WTC11 (cell line): Measurements from ENCODE around the gene RNF126. TPM values are rescaled to one million over a fixed set of nuclear protein-coding genes. Genes with fewer than 3 reads are reported as not detected.

ENCODE experiments used
- ATAC-seq: fragments of 200-7000 bp; cut with Tn5 transposase; 2 replicates; pipeline ENCODE4 v1.10.0; 2021; ENCODE audit warnings: mild to moderate bottlenecking, moderate library complexity
- CTCF ChIA-PET: fragments of 300-600 bp; sonication (Branson Sonifier 250); formaldehyde crosslinking; loops from one replicate; lab custom pipeline; 2021; ENCODE audit warnings: antibody characterized with exemption; lab: Charles Lee
- POLR2A ChIA-PET: fragments of 350-600 bp; sonication (Branson Sonifier 250); formaldehyde crosslinking; loops from one replicate; lab custom pipeline; 2021; ENCODE audit warnings: antibody characterized with exemption; lab: Charles Lee
- DNase-seq: peaks from one replicate; pipeline ENCODE4 v3.0.0; 2021; ENCODE audit warnings: low spot score
- H3K27ac Mint-ChIP-seq: 2 replicates; pipeline ENCODE4 v1.8.0; 2021; ENCODE audit warnings: mixed read lengths
- H3K27me3 Mint-ChIP-seq: 2 replicates; pipeline ENCODE4 v1.8.0; 2021; ENCODE audit warnings: low read depth, mild to moderate bottlenecking, moderate library complexity, mixed read lengths
- H3K36me3 Mint-ChIP-seq: 2 replicates; pipeline ENCODE4 v1.8.0; 2021; ENCODE audit warnings: mixed read lengths
- H3K4me1 Mint-ChIP-seq: 2 replicates; pipeline ENCODE4 v1.8.0; 2022; ENCODE audit warnings: mixed read lengths
- H3K4me3 Mint-ChIP-seq: 2 replicates; pipeline ENCODE4 v1.8.0; 2021; ENCODE audit warnings: mild to moderate bottlenecking, moderate library complexity, mixed read lengths
- H3K9me3 Mint-ChIP-seq: 2 replicates; pipeline ENCODE4 v1.8.0; 2021; ENCODE audit warnings: mixed read lengths
- ATF1 ChIP-seq: sonication (generic); formaldehyde crosslinking; IDR thresholded peaks from 2 replicates; pipeline ENCODE4 v1.8.1; 2023; ENCODE audit warnings: mild to moderate bottlenecking, moderate library complexity, missing genetic modification reagents
- ATF2 ChIP-seq: sonication (generic); formaldehyde crosslinking; IDR thresholded peaks from 2 replicates; pipeline ENCODE4 v1.8.1; 2022; ENCODE audit warnings: low read depth, missing genetic modification reagents, borderline replicate concordance
- CTCF ChIP-seq: fragments of 200-600 bp; IDR thresholded peaks from 2 replicates; pipeline ENCODE4 v1.8.0; 2022; ENCODE audit warnings: antibody characterized with exemption
- ELF4 ChIP-seq: sonication (generic); formaldehyde crosslinking; IDR thresholded peaks from 2 replicates; pipeline ENCODE4 v1.8.1; 2022; ENCODE audit warnings: low read depth, mild to moderate bottlenecking, moderate library complexity, missing genetic modification reagents
- ERG ChIP-seq: fragments of 250-450 bp; sonication (Bioruptor Pico); IDR thresholded peaks from 2 replicates; pipeline ENCODE4 v1.8.0; 2021; ENCODE audit warnings: mild to moderate bottlenecking
- ESRRA ChIP-seq: sonication (generic); formaldehyde crosslinking; IDR thresholded peaks from 2 replicates; pipeline ENCODE4 v1.8.1; 2022; ENCODE audit warnings: mild to moderate bottlenecking, missing genetic modification reagents, borderline replicate concordance
- FOXJ3 ChIP-seq: sonication (generic); formaldehyde crosslinking; IDR thresholded peaks from 2 replicates; pipeline ENCODE4 v1.9.0; 2021; ENCODE audit warnings: missing genetic modification reagents, mild to moderate bottlenecking, borderline replicate concordance
- GRHL2 ChIP-seq: fragments of 250-450 bp; sonication (Bioruptor Pico); IDR thresholded peaks from 2 replicates; pipeline ENCODE4 v1.8.0; 2022; ENCODE audit warnings: mild to moderate bottlenecking, moderate library complexity; ENCODE audit not compliant: insufficient replicate concordance, severe bottlenecking
- GTF2I ChIP-seq: fragments of 250-450 bp; sonication (Bioruptor Pico); conservative IDR thresholded peaks from 2 replicates; pipeline ENCODE4 v1.4.0; 2021; ENCODE audit warnings: mild to moderate bottlenecking
- HMGA2 ChIP-seq: fragments of 250-450 bp; sonication (Bioruptor Pico); IDR thresholded peaks from 2 replicates; pipeline ENCODE4 v1.4.0; 2021; ENCODE audit warnings: mild to moderate bottlenecking, moderate library complexity
- IRF1 ChIP-seq: sonication (generic); formaldehyde crosslinking; IDR thresholded peaks from 2 replicates; pipeline ENCODE4 v1.8.0; 2023; ENCODE audit warnings: missing genetic modification reagents
- KAT7 ChIP-seq: sonication (generic); formaldehyde crosslinking; IDR thresholded peaks from 2 replicates; pipeline ENCODE4 v1.8.1; 2023; ENCODE audit warnings: missing genetic modification reagents, mild to moderate bottlenecking, borderline replicate concordance
- MYBL2 ChIP-seq: sonication (generic); formaldehyde crosslinking; IDR thresholded peaks from 2 replicates; pipeline ENCODE4 v1.8.1; 2023; ENCODE audit warnings: mild to moderate bottlenecking, moderate library complexity, missing genetic modification reagents
- NR2C2 ChIP-seq: sonication (generic); formaldehyde crosslinking; IDR thresholded peaks from 2 replicates; pipeline ENCODE4 v1.8.0; 2022; ENCODE audit warnings: mild to moderate bottlenecking, missing genetic modification reagents
- RELA ChIP-seq: sonication (generic); formaldehyde crosslinking; IDR thresholded peaks from 2 replicates; pipeline ENCODE4 v1.8.1; 2022; ENCODE audit warnings: missing genetic modification reagents, mild to moderate bottlenecking, borderline replicate concordance
- RORB ChIP-seq: fragments of 250-450 bp; sonication (Bioruptor Pico); IDR thresholded peaks from 2 replicates; pipeline ENCODE4 v1.9.0; 2021; ENCODE audit warnings: mild to moderate bottlenecking
- TP53 ChIP-seq: sonication (generic); formaldehyde crosslinking; IDR thresholded peaks from 2 replicates; pipeline ENCODE4 v1.8.1; 2023; ENCODE audit warnings: mild to moderate bottlenecking, missing genetic modification reagents
- ZNF121 ChIP-seq: sonication (generic); formaldehyde crosslinking; IDR thresholded peaks from 2 replicates; pipeline ENCODE4 v1.8.0; 2023; ENCODE audit warnings: missing genetic modification reagents
- ZNF232 ChIP-seq: sonication (generic); formaldehyde crosslinking; IDR thresholded peaks from 2 replicates; pipeline ENCODE4 v1.8.0; 2022; ENCODE audit warnings: mild to moderate bottlenecking, missing genetic modification reagents
- ZNF423 ChIP-seq: fragments of 250-450 bp; sonication (Bioruptor Pico); IDR thresholded peaks from 2 replicates; pipeline ENCODE4 v2.1.2; 2022; ENCODE audit warnings: mild to moderate bottlenecking, moderate library complexity
- total RNA-seq: library from RNA; stranded (reverse); gene quantifications from 3 replicates; pipeline ENCODE4 v1.2.3, GENCODE V29; 2021

Gene RNF126
- total RNA-seq, 1 experiment from 2014 or later: 84.4 TPM

- Mint-ChIP-seq H3K9me3 (no peaks in the 10 kb centered on the region), H3K27ac (no peak overlapping the region), H3K36me3 (no peaks in the 10 kb centered on the region), H3K4me1 (no peaks in the 10 kb centered on the region), H3K4me3 (peak overlapping the region; percentile 67), H3K27me3 (peaks cover 23% of the 10 kb centered on the region)
- no peak for TF ChIP-seq ZNF232 (CRISPR knock-in tag)
- TF ChIP-seq RELA (CRISPR knock-in tag): no peak
- TF ChIP-seq ATF2: no peak
- no peak for TF ChIP-seq MYBL2 (CRISPR knock-in tag)
- no peak for TF ChIP-seq NR2C2 (CRISPR knock-in tag)
- no peak for TF ChIP-seq ZNF121 (CRISPR knock-in tag)
- TF ChIP-seq HMGA2 (CRISPR knock-in tag): no peak
- TF ChIP-seq TP53 (CRISPR knock-in tag): no peak
- TF ChIP-seq ATF1 (CRISPR knock-in tag): no peak
- TF ChIP-seq GTF2I (CRISPR knock-in tag): no peak
- no peak for TF ChIP-seq FOXJ3 (CRISPR knock-in tag)
- TF ChIP-seq ESRRA (CRISPR knock-in tag): no peak
- TF ChIP-seq KAT7 (CRISPR knock-in tag): no peak
- TF ChIP-seq ZNF423 (CRISPR knock-in tag): no peak
- TF ChIP-seq IRF1 (CRISPR knock-in tag): no peak
- TF ChIP-seq RORB (CRISPR knock-in tag): no peak
- no peak for TF ChIP-seq ERG (CRISPR knock-in tag)
- no peak for TF ChIP-seq ELF4 (CRISPR knock-in tag)
- no peak for TF ChIP-seq CTCF
- CTCF ChIA-PET: interaction anchor here (0.6 to 2.7 kb wide), 8 partner anchors 8 to 104 kb away, joined by 3 to 22 read pairs (median 5); partner anchors contain the start of gene RNF126
- POLR2A ChIA-PET: interaction anchor here (1.0 to 1.1 kb wide), 2 partner anchors 25 to 63 kb away, joined by 3 to 6 read pairs; no protein-coding TSS in a partner anchor
- ATAC-seq (no peak), DNase-seq (no peak)
Observed at GRCh38 chr19:678791-679388, 15.9 kb upstream of the RNF126 start.

GRCh38 chr19:677601-678436 is 14.8 kb upstream of the RNF126 start:
- H3K27me3 Mint-ChIP-seq: peaks cover 27% of the 10 kb centered on the region
- ATAC-seq (no peak), DNase-seq (no peak)
- H3K4me3 Mint-ChIP-seq: no peak overlapping the region
- POLR2A ChIA-PET: interaction anchor here (0.6 kb wide), 1 partner anchor 381 kb away, joined by 3 read pairs; no protein-coding TSS in a partner anchor
- CTCF ChIA-PET: interaction anchor here (0.7 to 2.4 kb wide), 3 partner anchors 15 to 384 kb away, joined by 3 to 16 read pairs (median 5); partner anchors contain the start of gene RNF126
- H3K36me3 Mint-ChIP-seq: no peaks in the 10 kb centered on the region
- TF ChIP-seq GRHL2 (CRISPR knock-in tag) (no peak), RELA (CRISPR knock-in tag) (0 out of 2 replicates have a peak, but pooled peaks have one; percentile 23)
- H3K27ac Mint-ChIP-seq: no peak overlapping the region
- H3K4me1 Mint-ChIP-seq: no peaks in the 10 kb centered on the region
- no peaks in the 10 kb centered on the region for H3K9me3 Mint-ChIP-seq
